ENCODE data around the gene LRSAM1. TPM values are rescaled to one million over a fixed set of nuclear protein-coding genes. Genes with fewer than 3 reads are reported as not detected.
"Not testable (repeated sequence)": the region's sequence is repeated elsewhere in the genome, so short reads cannot be mapped to it uniquely, and the experiment has no call there.

The LRSAM1 gene
- total RNA-seq, 1 donor from 2014 or later = 14.8 TPM

DNA sequence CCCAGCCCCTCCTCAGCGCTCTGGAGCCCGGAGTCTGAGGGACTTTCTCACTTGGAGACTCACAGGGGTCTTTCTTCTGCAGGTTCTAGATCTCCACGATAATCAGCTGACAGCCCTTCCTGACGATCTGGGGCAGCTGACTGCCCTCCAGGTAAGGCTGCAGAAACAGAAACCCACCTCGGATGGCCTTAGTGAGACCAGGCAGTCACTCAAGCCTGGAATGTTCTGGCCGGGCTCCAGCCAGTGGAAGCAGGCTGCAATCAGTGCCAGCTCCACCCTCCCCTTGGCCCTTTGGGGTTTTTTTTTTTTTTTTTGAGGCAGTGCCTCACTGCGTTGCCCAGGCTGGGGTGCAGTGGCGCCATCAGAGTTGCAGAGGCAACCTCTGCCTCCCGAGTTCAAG, 7.6 kb downstream of the LRSAM1 start:
- no peak for DNase-seq

DNA sequence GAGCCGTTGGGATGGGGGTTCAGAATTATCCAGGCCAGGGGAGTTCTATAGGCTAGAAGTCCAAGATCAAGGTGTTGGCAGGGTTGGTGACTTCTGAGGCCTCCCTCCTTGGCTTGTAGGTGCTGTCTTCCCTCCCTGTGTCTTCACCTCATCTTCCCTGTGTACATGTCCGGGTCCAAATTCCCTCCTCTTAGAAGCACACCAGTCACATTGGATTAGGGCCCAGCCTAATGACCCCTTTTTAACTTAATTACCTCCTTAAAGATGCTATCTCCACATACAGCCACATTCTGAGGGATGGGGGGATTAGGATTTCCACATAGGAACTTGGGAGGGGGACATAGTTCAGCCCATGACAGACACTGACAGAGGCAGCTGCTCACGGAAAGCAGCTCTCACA, 12.1 kb downstream of the LRSAM1 start:
- no peak for DNase-seq

DNA sequence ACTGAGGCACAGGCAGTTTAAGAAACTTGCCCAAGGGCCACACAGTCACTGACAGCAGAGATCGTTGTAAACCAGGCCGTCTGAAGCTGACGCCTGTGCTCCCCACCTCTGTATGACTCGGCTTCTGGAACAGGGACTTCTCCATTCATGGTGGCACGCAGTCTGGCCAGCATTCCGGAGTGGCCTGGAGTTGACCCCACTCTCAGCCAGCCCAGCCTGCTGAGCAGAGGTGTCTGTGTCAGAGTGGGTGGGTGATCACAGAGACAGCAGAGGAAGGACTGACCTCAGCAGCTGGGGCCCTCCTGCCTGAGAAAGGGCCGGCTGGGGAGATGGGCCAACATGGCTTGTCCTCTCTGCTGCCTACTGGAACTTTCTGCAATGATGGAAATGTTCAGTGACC, 12.6 kb downstream of the LRSAM1 start:
- no peak for DNase-seq

DNA sequence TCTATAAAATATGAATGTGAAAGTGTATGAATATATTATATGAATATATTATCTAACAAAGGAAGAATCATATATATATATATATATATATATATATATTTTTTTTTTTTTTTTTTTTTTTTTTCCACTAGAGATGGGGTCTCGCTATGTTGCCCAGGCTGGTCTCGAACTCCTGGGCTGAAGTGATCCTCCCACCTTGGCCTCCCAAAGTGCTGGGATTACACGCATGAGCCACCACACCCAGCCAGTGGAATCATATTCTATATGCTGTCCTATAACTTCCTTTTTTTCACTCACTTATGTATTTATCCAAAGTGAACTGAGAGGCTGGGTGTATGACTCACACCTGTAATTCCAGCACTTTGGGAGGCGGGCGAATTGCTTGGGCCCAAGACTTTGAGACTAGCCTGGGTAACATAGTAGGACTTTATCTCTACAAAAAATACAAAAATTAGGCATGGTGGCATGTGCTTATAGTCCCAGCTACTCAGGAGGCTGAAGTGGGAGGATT, 15.2 kb downstream of the LRSAM1 start:
- DNase-seq = not testable (repeated sequence)

DNA sequence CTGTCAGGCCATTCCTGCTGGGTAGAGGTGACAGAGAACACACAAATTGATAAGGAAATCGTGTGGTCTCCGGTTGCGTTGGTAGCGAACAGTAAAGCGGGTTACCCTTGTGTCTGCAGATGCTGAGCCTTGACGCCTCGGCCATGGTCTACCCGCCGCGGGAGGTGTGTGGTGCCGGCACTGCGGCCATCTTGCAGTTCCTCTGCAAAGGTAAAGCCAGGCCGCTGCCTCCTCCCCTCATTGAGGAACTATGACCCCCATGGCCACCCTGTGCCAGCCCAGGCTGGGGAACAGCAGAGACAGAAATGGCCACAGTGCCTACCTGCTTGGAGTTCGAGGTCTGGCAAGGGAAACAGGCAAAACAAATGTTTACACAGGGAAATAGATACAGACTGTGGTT, 16.3 kb downstream of the LRSAM1 start:
- DNase-seq = no peak

DNA sequence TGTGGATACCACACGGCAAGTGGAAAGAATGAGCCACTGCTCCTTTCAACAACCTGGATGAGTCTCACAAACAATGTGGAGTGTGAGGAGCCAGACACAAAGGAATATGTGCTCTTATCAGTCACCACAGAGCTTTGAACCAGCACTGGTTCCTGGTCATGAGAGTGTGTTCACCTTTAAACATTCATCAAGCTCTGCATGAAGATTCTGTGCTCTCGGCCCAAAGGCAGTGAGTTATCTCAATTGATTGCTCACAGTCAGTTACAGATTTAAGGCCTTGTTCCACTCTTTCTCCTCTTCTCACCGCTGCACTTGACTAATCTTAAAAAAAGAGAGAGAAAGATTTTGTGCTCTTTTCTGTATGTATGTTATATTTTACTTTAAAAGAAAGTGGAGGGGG, 19.4 kb downstream of the LRSAM1 start:
- DNase-seq = no peak

DNA sequence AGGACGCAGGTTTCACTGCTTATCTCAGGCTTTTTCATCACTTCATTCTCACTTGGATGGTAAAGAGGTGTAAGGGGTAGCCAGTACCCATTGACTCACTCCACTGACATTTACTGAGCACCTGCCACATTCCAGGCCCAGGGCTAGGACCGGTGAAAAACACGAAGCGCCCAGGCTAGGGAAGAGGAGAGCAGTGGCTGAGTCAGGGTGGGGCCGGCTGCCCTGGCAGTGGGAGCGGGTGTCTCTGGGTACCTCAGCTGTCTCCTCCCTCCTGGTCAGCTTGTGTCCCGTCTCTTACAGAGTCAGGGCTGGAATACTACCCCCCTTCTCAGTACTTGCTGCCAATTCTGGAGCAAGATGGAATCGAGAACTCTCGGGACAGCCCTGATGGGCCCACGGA, 22.2 kb downstream of the LRSAM1 start:
- no peak for DNase-seq

DNA sequence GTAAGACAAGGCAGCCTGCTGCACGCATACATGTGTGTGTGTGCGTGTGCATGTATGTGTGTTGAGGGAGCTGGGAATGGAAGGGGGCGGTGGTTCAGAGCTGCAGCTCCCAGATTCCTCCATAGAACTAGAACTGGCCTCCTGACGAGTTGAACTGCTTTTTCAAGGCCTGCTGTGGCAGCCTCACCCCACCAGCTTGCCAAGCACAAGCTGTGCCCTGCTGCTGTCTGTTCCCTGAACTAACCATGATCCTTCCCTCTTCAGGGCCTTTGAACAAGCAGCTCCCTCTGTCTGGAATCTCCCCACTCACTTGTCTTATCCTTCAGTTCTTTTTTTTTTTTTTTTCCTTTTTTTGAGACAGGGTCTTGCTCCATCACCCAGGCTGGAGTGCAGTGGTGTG, 22.6 kb downstream of the LRSAM1 start:
- DNase-seq = no peak

DNA sequence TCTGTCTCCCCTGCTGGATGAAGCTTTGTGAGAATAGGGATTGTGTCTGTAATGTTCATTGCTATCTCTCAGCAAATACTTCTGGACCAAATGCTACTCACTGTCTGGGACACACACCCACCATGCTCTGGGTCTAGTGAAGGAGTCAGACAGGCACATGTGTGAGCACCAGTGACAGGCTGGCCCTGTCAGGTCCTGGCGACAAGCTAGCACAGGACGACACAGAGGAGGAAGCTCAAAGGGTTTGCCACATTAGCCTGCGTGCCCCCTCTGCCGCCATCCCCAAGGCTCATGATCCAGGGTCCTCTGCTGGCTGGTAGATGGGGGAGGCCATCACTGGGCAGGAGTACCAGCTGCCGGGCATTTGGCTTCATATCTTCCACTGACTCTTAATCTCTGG, 23.3 kb downstream of the LRSAM1 start:
- no peak for DNase-seq

DNA sequence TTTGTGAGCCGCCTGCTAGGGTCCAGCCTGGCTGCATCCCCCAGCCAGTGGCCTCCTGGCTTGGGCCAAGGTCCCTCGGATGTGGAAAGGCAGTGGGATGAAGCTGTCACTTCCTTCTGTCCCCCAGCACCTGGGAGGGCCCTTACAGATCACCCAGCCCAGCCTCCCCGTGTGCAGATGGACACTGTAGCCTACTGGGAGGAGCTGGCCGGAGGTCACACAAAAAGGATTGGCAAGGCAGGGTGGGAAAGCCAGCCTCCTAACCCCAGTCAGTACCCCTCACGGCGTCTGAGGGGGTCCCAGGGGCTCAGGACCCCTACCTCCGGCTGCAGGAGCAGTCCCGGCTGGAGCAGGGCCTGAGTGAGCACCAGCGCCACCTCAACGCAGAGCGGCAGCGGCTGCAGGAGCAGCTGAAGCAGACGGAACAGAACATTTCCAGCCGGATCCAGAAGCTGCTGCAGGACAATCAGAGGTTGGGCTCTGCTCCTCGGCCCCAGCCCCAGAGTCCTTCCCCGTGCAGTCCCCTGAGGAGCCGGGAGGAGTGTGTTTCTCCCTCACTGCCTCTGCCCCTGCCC, 28.3 kb downstream of the LRSAM1 start:
- DNase-seq = no peak

DNA sequence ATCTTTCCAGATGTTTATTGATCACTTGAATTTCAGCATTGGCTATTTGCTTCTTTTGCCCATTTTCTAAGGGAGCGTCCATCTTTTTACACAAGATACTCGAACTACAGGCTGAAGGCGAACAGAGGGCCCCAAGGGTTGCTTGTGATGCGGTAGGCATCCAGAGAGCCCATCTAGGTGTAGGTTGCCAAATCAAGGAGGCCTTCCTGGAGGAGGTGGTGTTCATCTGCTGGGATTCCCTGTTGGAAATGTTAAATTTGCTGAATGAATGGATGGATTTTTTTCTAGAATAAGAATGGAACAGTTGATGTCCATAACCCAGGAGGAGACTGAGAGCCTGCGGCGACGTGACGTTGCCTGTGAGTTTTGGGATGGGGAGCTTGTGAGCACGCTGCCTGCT, 31.4 kb downstream of the LRSAM1 start:
- DNase-seq = no peak

DNA sequence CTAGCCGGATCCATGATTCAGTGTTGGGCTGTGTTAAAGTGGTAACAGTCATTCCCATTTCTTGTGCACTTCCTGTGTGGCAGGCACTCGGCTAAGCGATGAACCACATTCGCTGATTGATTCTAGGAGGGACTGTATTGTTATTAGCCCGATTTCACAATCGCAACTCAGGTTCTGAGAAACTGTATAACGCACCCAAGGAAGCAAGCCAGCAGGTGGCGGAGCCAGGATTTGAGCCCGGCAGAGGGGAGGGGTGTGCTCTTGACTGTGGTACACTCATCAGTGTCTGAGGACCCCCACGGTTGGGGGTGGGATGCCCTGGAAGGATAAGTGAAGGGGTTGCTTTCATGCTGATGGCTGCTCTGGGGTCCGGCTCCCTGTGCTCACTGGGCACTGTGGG, 34.7 kb downstream of the LRSAM1 start:
- DNase-seq = no peak

DNA sequence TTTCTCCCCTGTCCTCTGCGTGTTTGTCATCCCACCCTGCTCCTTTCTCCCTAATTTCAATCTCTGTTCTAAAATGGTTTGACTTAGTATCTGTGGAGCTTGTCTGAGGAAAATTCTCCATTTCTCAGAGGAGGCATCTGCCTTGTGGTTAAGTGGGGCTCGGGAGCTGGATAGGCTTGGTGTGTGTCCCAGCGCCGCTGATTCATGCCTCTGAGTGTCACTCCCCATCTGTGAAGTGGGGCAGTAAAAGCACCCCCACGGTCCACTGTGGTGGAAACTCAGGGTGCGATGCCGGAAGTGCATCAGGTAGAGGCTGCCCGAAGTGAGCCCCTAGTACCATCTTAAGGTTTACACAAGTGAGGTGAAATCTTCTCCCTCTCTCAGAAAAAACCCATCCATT, 37.6 kb downstream of the LRSAM1 start:
- DNase-seq = no peak

DNA sequence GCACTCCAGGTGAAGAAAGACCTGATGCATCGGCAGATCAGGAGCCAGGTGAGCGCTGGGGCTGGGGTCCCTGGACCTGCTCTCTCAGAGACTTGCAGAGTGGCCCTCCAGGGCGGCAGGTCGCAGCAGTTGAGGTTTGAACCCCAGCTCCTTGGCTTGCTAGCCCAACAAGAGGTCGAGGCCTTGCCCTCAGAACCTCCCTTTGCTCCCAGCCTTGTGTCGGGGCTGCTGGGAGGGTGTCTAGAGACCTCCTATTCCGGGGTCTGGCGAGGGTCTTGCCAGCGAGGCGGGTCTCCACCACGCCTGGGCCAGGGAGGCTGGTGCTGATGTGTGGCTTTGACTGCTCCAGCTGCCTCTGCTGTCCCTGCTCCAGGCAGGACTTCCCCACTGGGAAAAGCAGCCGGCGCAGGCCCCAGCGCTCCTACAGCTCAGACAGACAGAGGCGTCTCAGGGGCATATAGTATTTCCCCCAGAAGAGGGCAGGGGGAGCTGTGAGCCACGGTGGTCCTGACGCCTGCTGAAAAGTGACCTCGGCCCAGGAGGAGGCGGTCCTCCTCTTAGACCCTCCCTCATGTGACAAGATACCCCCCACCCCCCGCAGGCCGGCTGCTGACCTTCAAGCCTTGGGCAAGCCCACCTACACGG, 38.3 kb downstream of the LRSAM1 start:
- DNase-seq = no peak

DNA sequence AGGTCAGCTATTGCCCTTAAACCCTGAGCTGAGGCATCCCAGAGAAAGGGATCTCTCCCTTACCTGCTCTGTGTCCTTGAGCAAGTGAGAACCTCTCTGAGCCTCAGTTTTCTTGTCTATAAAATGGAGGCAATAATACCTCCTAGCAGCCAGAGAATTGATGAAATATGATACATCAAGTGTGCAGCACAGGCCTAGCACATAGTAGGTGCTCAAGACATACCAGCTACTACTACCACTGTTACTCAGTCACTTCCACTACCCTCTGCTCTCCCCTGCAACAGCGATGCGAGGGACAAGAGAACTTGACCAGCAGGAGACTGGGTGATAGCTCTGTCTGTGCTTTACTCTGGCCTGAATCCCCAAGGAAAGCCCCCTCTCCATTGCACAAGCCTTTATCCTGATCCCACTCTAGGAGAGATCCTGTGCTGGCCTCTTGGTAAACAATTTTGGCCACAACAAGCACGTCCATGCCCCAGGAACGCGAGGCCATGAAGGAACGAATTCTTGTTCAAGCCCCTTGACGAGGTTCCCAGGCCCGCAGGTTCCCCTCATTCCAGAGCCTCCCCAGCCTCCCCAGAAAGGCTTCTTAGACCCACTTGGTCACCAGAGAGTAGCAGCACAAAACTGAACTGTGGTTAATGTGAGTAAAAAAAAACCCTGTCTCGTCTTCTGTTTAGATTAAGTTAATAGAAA, 39.4 kb downstream of the LRSAM1 start:
- no peak for DNase-seq

DNA sequence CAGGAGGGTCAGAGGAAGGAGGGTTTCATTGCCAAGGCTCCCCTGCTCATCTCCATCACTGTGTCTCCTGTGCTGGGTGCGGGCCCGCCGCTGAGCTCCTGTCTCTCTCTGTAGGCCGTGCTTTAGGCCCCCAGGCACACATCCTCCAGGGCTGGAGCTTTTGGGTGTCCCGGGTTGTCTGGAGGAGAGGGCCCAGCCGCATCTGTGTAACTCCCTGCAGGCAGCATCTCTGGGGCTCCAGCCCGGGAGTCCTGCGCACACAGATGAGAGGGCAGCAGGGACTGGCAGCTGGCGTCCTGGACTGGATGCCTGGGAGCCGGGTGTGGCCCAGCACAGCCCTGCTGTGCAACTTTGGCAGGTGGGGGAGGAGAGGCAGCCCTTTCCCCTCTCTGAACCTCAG, 40.2 kb downstream of the LRSAM1 start:
- DNase-seq = no peak

DNA sequence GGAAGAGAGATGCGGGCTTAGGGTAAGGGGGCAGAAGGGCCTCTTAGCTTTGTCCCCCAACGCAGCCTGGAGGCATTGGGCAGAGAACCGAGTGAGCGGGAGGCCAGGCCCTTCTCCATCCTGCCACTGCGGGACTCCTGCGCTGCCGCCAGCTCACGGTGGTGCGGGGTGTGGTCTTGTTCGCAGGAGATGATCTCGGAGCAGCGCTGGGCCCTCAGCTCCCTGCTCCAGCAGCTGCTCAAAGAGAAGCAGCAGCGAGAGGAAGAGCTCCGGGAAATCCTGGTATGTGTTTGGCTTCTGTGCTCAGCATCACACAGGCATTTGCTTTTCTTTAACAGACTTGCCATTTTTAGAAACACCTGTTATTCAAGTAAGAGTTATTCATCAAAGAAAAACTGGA, 41.3 kb downstream of the LRSAM1 start:
- no peak for DNase-seq

DNA sequence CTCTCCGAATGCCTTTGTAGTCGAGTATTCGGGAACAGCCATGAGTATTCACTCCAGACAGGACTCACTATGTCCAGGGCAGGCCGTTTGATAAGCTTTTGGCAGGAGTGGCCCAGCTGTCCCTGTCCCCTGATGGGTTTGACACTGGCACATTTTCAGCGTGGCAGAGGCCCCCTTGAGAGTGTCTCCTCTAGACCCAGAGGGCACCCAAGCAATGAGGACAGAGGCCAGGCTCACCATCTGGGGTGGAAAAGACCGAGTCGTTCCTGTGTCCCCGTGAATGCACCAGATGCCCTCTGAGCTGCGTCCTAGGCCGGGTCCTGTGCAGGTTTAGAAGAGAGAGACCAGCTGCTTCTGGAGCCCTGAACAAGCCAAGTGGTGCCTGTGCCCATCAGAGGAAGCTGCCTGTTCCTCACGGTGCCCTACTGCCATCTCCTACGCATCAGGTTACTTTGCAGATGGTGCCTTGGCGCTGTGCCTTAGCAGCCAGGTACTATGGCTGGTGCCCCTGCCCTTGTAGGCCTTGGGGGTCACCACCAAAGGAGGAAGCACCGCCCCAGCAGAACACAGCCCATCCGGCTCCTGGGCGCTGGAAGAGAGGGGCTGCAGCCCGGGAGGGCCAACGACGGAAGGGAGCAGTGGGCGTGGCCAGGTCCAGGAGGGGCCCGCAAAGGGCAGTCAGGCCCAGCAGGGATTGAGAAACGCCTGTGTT, 42.4 kb downstream of the LRSAM1 start:
- DNase-seq = no peak

DNA sequence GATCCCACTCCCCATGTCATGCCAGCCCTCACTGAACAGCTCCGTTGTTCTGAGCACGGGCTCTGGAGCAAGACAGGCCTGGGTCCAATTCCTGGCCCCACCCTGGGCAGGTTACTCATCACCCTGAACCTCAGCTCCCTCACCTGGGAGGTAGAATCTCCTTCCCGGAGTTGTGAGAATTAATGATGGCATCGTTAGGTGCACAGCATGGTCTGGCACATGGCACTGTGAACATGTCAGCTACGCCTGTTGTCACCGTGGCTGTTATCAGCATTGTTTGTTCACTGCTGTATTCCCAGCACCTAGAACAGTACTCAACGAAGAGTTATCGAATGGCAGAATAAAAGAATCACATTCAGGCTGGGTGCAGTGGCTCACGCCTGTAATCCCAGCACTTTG, 43.0 kb downstream of the LRSAM1 start:
- no peak for DNase-seq

DNA sequence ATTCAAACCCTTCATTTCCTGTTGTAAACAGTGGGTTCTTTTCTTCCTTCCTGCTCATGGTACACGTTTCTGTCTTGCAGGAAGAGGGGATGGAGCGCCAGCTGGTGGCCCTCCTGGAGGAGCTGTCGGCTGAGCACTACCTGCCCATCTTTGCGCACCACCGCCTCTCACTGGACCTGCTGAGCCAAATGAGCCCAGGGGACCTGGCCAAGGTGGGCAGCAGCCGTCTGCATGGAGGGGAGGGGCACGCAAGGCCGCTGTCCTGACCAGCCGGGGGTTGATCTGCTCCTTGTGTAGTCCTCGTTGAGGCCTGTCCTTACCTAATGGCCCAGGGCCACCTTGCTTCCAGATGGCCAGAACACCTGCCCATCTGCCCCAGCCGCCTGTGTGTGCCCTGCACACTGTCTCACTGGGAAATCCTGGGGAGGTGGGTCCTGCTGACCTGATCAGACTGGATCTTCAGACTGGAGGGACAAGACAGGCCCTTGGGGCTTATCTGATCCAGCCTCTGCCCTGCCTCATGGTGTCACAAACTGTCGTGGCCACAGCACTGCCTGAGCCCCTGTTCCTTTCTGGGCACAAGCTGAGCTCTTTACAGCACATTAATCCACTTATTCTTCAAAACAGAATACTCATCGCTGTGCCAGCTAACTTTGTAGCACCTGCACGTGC, 44.7 kb downstream of the LRSAM1 start:
- DNase-seq = no peak

DNA sequence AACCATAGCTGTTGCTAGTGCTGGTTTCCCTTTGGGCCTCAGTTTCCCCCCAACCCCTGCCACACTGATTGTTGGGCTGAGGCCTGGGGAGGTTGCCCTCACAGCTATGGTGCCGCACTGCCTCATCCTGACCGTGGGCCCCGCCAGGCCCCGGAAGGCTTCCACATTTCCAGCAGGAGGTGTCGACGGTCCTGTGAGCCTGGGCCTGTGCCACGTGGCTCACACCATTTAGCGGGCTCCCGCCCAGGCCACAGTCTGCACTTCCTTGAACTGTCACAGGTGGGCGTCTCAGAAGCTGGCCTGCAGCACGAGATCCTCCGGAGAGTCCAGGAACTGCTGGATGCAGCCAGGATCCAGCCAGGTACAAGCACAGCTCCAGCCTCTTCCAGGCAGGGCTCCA, 45.7 kb downstream of the LRSAM1 start:
- DNase-seq = no peak

DNA sequence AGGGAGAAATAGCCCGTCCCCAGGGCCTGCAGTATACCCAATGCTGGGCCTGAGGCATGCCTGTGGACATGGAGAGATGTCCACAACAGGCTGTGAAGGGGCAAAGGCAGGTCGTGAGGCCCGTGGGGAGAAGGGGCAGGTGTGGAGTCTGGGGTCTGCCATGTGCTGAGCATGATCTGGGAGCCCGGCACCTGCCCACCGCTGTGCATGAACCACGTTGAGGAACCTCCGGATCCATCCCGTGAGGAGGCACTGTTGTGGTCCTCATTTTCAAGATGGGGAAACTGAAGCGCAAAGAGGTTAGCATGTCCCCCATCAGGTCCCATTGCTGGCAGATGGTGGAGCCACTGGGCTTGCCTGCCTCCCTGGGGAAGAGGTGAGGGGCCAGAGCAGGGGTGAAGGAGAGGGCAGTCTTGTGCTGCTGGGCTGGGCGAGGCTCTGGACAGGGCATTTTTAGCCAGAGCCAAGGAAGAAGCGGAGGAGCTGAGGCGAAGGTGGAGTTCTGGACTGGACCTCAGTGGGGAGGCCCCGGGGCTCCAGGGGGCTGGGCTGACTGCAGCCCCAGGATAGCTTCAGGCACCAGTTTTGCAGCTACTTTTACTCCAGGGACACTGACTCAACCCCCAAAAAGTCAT, 46.5 kb downstream of the LRSAM1 start:
- DNase-seq = no peak
